ENCODE results near the gene PTN. TPM values are rescaled to one million over a fixed set of nuclear protein-coding genes. Genes with fewer than 3 reads are reported as not detected.

The PTN gene
- total RNA-seq, 2 experiments from 2014 or later = not detected

DNA sequence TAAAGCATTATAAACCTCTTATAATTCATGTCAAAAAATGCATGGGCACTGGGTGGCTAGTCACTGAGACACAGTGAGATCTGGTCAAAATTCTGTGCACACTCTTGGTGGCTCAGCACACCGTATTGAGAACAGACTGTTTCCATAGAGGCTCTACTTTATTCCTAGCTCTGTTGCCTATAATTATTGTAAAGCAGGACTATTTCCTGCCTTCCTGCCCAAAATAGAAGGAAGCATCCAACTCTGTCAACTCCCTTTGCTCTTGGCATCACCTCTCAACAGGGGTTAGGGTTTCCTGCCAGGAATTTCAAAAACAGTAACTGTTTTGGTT is 45.1 kb downstream of the PTN start:
- Histone ChIP-seq H3K4me3 (ENCODE audit: low read depth, low read length, poor library complexity, severe bottlenecking) (no peak overlapping the region), H3K27ac (ENCODE audit: low read depth, low read length, poor library complexity, severe bottlenecking) (no peak overlapping the region), H3K4me1 (ENCODE audit: insufficient read depth, low read length, poor library complexity, severe bottlenecking) (no peaks in the 10 kb centered on the region), H2AFZ (ENCODE audit: low read length) (no peak overlapping the region), H4K20me1 (ENCODE audit: insufficient read depth, low read length) (no peaks in the 10 kb centered on the region), H3K4me2 (ENCODE audit: low read length) (no peak overlapping the region), H3K9me3 (ENCODE audit: low read length) (no peaks in the 10 kb centered on the region), H3K36me3 (ENCODE audit: insufficient read depth, low read length) (no peaks in the 10 kb centered on the region), H3K79me2 (ENCODE audit: insufficient read depth, low read depth, low read length) (no peaks in the 10 kb centered on the region), H3K9me2 (ENCODE audit: insufficient read depth, low read length) (no peaks in the 10 kb centered on the region)
- ChIA-PET CTCF (ENCODE audit: unreplicated experiment) (no interaction called here), POLR2A (no interaction called here)
- no peak for DNase-seq (ENCODE audit: low spot score)
- no TSS peak for BruUV-seq (replicated peaks)
- TF ChIP-seq EZH2phosphoT487 (IDR thresholded peaks at IDR 0.05; ENCODE audit: borderline replicate concordance, low read depth, low read length) (no peak), CTCF (conservative IDR thresholded peaks at IDR 0.05; ENCODE audit: low read length) (no peak)
- intact Hi-C loops (cut with micrococcal nuclease; ENCODE audit: unreplicated experiment) = no loop called here

DNA sequence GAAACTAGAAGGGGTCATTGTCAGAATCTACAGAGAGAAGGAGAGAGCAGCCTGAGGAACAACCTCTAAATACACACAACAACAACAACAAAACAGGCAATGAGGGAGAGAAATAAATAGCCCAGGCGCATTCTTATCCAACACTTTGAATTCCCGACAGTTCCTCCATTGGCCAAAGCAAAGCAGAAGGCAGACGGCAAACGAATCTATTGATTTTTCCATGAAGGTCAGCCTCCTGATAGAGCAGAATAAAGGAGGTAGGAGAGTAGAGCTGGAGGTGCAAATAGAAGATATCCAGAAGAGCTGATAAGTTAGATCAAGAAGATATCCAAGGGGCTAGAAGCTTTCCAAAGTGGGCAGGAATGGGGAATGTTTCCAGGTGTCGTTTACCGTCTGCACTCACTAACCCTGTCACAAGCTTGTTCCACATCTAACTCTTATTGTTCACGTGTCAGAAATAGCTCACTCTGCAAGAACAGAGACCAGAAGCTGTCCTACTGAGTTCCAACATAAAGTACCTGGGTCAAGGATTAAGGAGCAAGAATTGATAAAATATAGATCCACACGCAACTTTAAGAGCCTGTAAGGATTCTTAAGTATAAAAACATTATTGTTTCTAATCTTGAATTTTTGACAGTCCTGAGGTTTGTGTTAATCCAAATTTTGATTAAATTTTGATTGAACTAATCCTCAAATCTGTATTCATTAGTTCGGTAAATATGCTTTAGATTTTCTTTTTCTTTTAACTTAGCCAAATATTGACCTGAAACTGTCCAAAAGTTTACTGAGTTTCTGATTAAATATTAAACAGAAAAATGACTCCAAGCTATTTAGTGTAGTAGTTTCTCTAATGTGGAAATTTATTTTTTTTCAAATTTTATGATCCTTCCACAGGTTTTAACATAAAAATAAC is 45.7 kb downstream of the PTN start:
- TF ChIP-seq CTCF (conservative IDR thresholded peaks at IDR 0.05; ENCODE audit: low read length) (no peak), EZH2phosphoT487 (IDR thresholded peaks at IDR 0.05; ENCODE audit: borderline replicate concordance, low read depth, low read length) (no peak)
- ChIA-PET POLR2A (interaction anchor here (0.5 kb wide), 1 partner anchor 396 kb away, joined by 4 read pairs; no protein-coding TSS in a partner anchor), CTCF (ENCODE audit: unreplicated experiment) (no interaction called here)
- intact Hi-C loops (cut with micrococcal nuclease; ENCODE audit: unreplicated experiment) = no loop called here
- Histone ChIP-seq H3K4me3 (ENCODE audit: low read depth, low read length, poor library complexity, severe bottlenecking) (no peak overlapping the region), H3K4me1 (ENCODE audit: insufficient read depth, low read length, poor library complexity, severe bottlenecking) (no peaks in the 10 kb centered on the region), H4K20me1 (ENCODE audit: insufficient read depth, low read length) (no peaks in the 10 kb centered on the region), H3K79me2 (ENCODE audit: insufficient read depth, low read depth, low read length) (no peaks in the 10 kb centered on the region), H3K9me3 (ENCODE audit: low read length) (no peaks in the 10 kb centered on the region), H2AFZ (ENCODE audit: low read length) (no peak overlapping the region), H3K9me2 (ENCODE audit: insufficient read depth, low read length) (no peaks in the 10 kb centered on the region), H3K36me3 (ENCODE audit: insufficient read depth, low read length) (no peaks in the 10 kb centered on the region), H3K27ac (ENCODE audit: low read depth, low read length, poor library complexity, severe bottlenecking) (no peak overlapping the region), H3K4me2 (ENCODE audit: low read length) (no peak overlapping the region)
- DNase-seq (ENCODE audit: low spot score) = no peak
- no TSS peak for BruUV-seq (replicated peaks)

DNA sequence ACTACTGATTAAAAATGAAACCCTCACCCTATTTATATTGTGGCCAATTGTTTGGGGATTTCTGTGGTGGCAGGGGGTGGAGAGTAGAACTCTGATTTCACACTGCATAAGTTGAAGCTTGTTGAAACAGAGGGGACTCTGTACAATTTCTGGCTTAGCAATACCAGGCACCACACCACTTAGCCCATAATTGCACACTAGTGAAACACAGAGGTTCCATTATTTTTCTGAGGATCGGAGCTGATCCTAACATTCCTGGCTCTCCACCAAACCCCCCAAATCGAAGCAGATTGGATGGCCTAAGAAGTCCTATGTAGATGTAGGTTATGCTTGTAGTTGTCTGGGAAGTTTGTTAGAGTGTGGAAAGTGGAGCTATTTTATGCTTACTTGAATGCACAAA is 47.0 kb downstream of the PTN start:
- Histone ChIP-seq H3K79me2 (ENCODE audit: insufficient read depth, low read depth, low read length) (no peaks in the 10 kb centered on the region), H3K27ac (ENCODE audit: low read depth, low read length, poor library complexity, severe bottlenecking) (no peak overlapping the region), H4K20me1 (ENCODE audit: insufficient read depth, low read length) (no peaks in the 10 kb centered on the region), H3K4me2 (ENCODE audit: low read length) (no peak overlapping the region), H2AFZ (ENCODE audit: low read length) (no peak overlapping the region), H3K9me2 (ENCODE audit: insufficient read depth, low read length) (no peaks in the 10 kb centered on the region), H3K36me3 (ENCODE audit: insufficient read depth, low read length) (no peaks in the 10 kb centered on the region), H3K4me1 (ENCODE audit: insufficient read depth, low read length, poor library complexity, severe bottlenecking) (no peaks in the 10 kb centered on the region), H3K9me3 (ENCODE audit: low read length) (no peaks in the 10 kb centered on the region), H3K4me3 (ENCODE audit: low read depth, low read length, poor library complexity, severe bottlenecking) (no peak overlapping the region)
- ChIA-PET CTCF (ENCODE audit: unreplicated experiment) (no interaction called here), POLR2A (no interaction called here)
- DNase-seq (ENCODE audit: low spot score) = no peak
- no peak for TF ChIP-seq EZH2phosphoT487 (IDR thresholded peaks at IDR 0.05; ENCODE audit: borderline replicate concordance, low read depth, low read length)
- no peak for TF ChIP-seq CTCF (conservative IDR thresholded peaks at IDR 0.05; ENCODE audit: low read length)
- intact Hi-C loops (cut with micrococcal nuclease; ENCODE audit: unreplicated experiment) = no loop called here
- BruUV-seq (replicated peaks) = no TSS peak

All from OCI-LY7 (cell line).